OCI-LY1 (cell line): ENCODE measurements around the gene CARD10.

ENCODE experiments used
- H2AFZ ChIP-seq: fragments of 200-600 bp; sonication (generic), shearing (Covaris generic); 2 replicates; pipeline ENCODE4 v1.6.0; 2014; ENCODE audit warnings: antibody characterized with exemption, mild to moderate bottlenecking, low read length
- H3F3A ChIP-seq: fragments of 200-600 bp; sonication (generic), shearing (Covaris generic); 2 replicates; pipeline ENCODE4 v1.6.0; 2014; ENCODE audit warnings: mild to moderate bottlenecking, antibody characterized with exemption, low read length, moderate library complexity; ENCODE audit not compliant: insufficient read depth
- H3K27ac ChIP-seq: fragments of 200-600 bp; sonication (generic); 2 replicates; pipeline ENCODE4 v1.5.1; 2014; ENCODE audit warnings: low read length, mixed run types, mild to moderate bottlenecking, low read depth; ENCODE audit not compliant: poor library complexity, severe bottlenecking
- H3K27me3 ChIP-seq: fragments of 200-600 bp; sonication (generic); 2 replicates; pipeline ENCODE4 v1.6.0; 2014; ENCODE audit warnings: antibody characterized with exemption, mild to moderate bottlenecking, low read length, moderate library complexity; ENCODE audit not compliant: insufficient read depth
- H3K36me3 ChIP-seq: fragments of 200-600 bp; sonication (generic); 2 replicates; pipeline ENCODE4 v1.6.1; 2014; ENCODE audit warnings: mild to moderate bottlenecking, antibody characterized with exemption, low read length, moderate library complexity, mixed read lengths; ENCODE audit not compliant: insufficient read depth
- H3K4me1 ChIP-seq: fragments of 200-600 bp; sonication (generic); 2 replicates; pipeline ENCODE4 v1.5.1; 2014; ENCODE audit warnings: mild to moderate bottlenecking, low read length, moderate library complexity; ENCODE audit not compliant: insufficient read depth, severe bottlenecking
- H3K4me2 ChIP-seq: fragments of 200-600 bp; sonication (generic), shearing (Covaris generic); 2 replicates; pipeline ENCODE4 v1.6.1; 2014; ENCODE audit warnings: low read length
- H3K4me3 ChIP-seq: fragments of 200-600 bp; sonication (generic); 2 replicates; pipeline ENCODE4 v1.5.1; 2014; ENCODE audit warnings: low read length, low read depth, mild to moderate bottlenecking, mixed read lengths; ENCODE audit not compliant: poor library complexity, severe bottlenecking
- H3K79me2 ChIP-seq: fragments of 200-600 bp; shearing (Covaris generic); 2 replicates; pipeline ENCODE4 v1.6.1; 2016; ENCODE audit warnings: mixed run types, low read length, mixed read lengths; ENCODE audit not compliant: insufficient read depth
- H3K9ac ChIP-seq: fragments of 200-600 bp; sonication (generic), shearing (Covaris generic); 2 replicates; pipeline ENCODE4 v1.6.1; 2014; ENCODE audit warnings: mild to moderate bottlenecking, low read length, mixed read lengths
- H3K9me2 ChIP-seq: fragments of 200-600 bp; sonication (generic), shearing (Covaris generic); 2 replicates; pipeline ENCODE4 v1.6.1; 2014; ENCODE audit warnings: low read depth, mild to moderate bottlenecking, low read length, mixed read lengths
- H3K9me3 ChIP-seq: fragments of 200-600 bp; shearing (Covaris generic); 2 replicates; pipeline ENCODE4 v1.6.1; 2014; ENCODE audit warnings: low read length, mixed read lengths
- H4K20me1 ChIP-seq: fragments of 200-600 bp; sonication (generic), shearing (Covaris generic); 2 replicates; pipeline ENCODE4 v1.6.0; 2016; ENCODE audit warnings: mild to moderate bottlenecking, low read length; ENCODE audit not compliant: insufficient read depth
- EZH2 ChIP-seq: fragments of 200-600 bp; sonication (generic), shearing (Covaris generic); IDR thresholded peaks from 2 replicates; pipeline ENCODE4 v1.8.0; 2017; ENCODE audit warnings: borderline replicate concordance, mixed run types, mild to moderate bottlenecking, antibody characterized with exemption, low read length, moderate library complexity, mixed read lengths
- TF ChIP-seq, protein P1 (sequence below): fragments of 200-600 bp; sonication (generic), shearing (Covaris generic); IDR thresholded peaks from 2 replicates; pipeline ENCODE4 v1.5.1; 2017; ENCODE audit warnings: mild to moderate bottlenecking, antibody characterized with exemption, low read length, moderate library complexity, mixed read lengths

CARD10 gene

DNA sequence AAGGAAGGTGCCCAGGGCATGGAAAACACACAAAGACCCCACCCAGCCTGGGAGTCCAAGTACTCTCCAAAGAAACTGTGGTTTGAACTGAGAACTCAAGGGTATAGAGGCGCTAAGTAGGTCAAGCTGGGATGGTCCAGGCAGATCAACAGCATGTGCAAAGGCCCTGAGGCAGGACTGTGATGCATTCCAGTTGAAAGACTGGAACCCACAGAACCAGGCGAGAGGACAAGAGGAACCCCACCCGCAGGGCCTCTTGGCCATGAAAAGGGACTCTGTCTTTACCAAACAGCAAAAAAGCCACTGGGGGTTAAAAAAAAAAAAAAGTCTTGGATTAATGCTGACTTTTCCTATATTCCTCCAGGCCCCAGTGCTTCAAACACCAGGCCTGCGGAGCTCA, 14.3 kb downstream of the CARD10 start:
- Histone ChIP-seq H3K79me2 (no peaks in the 10 kb centered on the region), H2AFZ (no peak overlapping the region), H3K27me3 (peaks cover 7% of the 10 kb centered on the region), H3K4me2 (no peak overlapping the region), H3K9me3 (no peaks in the 10 kb centered on the region), H3K4me1 (no peaks in the 10 kb centered on the region), H4K20me1 (no peaks in the 10 kb centered on the region), H3K27ac (no peak overlapping the region), H3F3A (no peaks in the 10 kb centered on the region), H3K9ac (no peak overlapping the region), H3K36me3 (no peaks in the 10 kb centered on the region), H3K4me3 (no peak overlapping the region), H3K9me2 (no peaks in the 10 kb centered on the region)
- TF ChIP-seq EZH2 = no peak
- TF ChIP-seq, protein P1, sequence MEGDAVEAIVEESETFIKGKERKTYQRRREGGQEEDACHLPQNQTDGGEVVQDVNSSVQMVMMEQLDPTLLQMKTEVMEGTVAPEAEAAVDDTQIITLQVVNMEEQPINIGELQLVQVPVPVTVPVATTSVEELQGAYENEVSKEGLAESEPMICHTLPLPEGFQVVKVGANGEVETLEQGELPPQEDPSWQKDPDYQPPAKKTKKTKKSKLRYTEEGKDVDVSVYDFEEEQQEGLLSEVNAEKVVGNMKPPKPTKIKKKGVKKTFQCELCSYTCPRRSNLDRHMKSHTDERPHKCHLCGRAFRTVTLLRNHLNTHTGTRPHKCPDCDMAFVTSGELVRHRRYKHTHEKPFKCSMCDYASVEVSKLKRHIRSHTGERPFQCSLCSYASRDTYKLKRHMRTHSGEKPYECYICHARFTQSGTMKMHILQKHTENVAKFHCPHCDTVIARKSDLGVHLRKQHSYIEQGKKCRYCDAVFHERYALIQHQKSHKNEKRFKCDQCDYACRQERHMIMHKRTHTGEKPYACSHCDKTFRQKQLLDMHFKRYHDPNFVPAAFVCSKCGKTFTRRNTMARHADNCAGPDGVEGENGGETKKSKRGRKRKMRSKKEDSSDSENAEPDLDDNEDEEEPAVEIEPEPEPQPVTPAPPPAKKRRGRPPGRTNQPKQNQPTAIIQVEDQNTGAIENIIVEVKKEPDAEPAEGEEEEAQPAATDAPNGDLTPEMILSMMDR = no peak

DNA sequence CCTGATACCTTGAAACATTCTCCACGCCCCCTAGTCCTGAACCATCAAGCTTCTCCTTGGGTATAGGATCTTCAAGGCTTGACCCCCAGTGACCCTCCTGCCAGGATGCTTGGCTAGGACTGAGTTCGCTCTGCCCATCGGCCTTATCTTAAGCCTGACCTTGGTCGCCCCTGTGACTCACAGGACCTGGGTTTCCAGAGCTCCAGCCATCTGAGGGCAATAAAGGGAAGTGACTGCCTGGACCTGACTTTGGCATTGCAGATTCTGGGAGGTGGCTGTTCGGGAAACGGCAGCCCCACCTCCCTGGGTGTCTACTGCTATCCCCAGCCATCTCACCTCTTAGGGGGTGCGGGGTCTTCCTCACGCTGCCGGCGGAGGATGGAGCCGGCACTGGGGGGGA, 15.4 kb downstream of the CARD10 start:
- no peaks in the 10 kb centered on the region for H3K4me1 ChIP-seq
- TF ChIP-seq EZH2 = no peak
- TF ChIP-seq, protein P1 = no peak
- no peak overlapping the region for H3K27ac ChIP-seq
- H3K79me2 ChIP-seq = no peaks in the 10 kb centered on the region
- H2AFZ ChIP-seq = no peak overlapping the region
- H3K4me2 ChIP-seq = no peak overlapping the region
- H3K27me3 ChIP-seq = peaks cover 7% of the 10 kb centered on the region
- H3K9me3 ChIP-seq = no peaks in the 10 kb centered on the region
- H3K4me3 ChIP-seq = no peak overlapping the region
- no peak overlapping the region for H3K9ac ChIP-seq
- no peaks in the 10 kb centered on the region for H3K36me3 ChIP-seq
- H4K20me1 ChIP-seq = no peaks in the 10 kb centered on the region
- no peaks in the 10 kb centered on the region for H3F3A ChIP-seq
- H3K9me2 ChIP-seq = no peaks in the 10 kb centered on the region

DNA sequence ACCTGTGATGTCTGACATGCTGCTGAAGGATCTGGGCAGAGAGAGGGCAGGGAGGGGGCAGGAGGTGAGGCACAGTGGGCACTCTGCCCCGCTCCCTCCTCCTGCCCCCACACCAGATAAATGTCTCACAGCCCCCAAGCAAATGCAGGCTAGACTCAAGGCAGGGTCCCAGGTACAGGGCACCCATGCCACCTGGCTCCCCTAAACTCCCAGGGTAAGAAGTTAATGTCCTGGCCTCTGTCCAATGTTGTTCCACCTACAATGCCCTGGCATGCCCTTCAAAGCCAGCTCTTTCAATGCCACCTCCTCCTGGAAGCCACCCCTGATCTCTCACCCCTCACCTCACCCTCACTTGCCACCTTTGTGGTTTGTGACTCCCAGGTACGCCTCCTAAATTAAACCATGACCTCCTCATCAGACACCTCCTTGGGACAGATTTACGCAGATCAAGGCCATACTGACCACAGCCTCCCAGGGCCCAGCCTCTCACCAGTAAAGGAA, 16.0 kb downstream of the CARD10 start:
- H3K4me3 ChIP-seq = no peak overlapping the region
- H3K27ac ChIP-seq = no peak overlapping the region
- H3K9me3 ChIP-seq = no peaks in the 10 kb centered on the region
- no peaks in the 10 kb centered on the region for H3K36me3 ChIP-seq
- no peak overlapping the region for H3K9ac ChIP-seq
- no peak overlapping the region for H2AFZ ChIP-seq
- no peak overlapping the region for H3K4me2 ChIP-seq
- TF ChIP-seq EZH2 = no peak
- TF ChIP-seq, protein P1 = no peak
- peaks cover 7% of the 10 kb centered on the region for H3K27me3 ChIP-seq
- no peaks in the 10 kb centered on the region for H3F3A ChIP-seq
- peaks cover under 1% of the 10 kb centered on the region for H3K4me1 ChIP-seq
- H3K9me2 ChIP-seq = no peaks in the 10 kb centered on the region
- no peaks in the 10 kb centered on the region for H3K79me2 ChIP-seq
- H4K20me1 ChIP-seq = no peaks in the 10 kb centered on the region
